ENCODE measurements around the gene CCR1. TPM values are rescaled to one million over a fixed set of nuclear protein-coding genes. Genes with fewer than 3 reads are reported as not detected.

CCR1 gene
- polyA plus RNA-seq, 1 of the 3 experiments (the other 2 are of a cell fraction), result not detected

DNA sequence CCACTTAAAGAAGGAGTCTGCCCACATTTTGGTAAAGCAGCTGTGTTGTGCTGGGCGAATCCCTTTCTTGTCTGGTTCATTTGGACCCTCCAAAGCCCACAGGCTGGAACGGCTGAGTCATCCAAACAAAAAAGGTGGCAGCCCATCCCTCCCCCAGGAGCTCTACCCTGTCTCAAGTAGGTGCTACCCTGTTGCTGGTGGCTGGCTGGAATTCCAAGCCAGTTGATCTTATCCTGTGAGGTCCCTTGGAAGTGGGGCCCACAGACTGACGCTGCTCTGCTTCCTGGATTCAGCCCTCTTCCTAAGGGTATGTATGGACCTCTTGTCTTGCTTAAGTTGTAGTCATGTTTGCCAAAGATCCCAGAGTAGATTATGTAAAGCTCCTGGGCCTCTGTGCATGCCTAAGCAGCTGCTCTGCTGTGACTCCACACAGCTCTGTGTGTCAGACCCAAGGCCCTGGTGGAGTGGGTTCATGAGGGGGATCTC lies 44.5 kb downstream of the CCR1 start:
- Histone ChIP-seq H3K4me3 (ENCODE audit: low read depth in 2 of 2, low read length in 1 of 2) (no peak overlapping the region), H3K36me3 (replicated peaks in 1 of 2; ENCODE audit: control insufficient read depth in 1 of 2, insufficient read depth in 2 of 2, low read length in 1 of 2) (no peaks in the 10 kb centered on the region), H3K4me1 (ENCODE audit: control insufficient read depth in 1 of 2, insufficient read depth in 2 of 2, low read depth in 1 of 2, low read length in 1 of 2) (no peaks in the 10 kb centered on the region), H3K79me2 (ENCODE audit: insufficient read depth) (no peaks in the 10 kb centered on the region), H4K20me1 (ENCODE audit: insufficient read depth) (no peaks in the 10 kb centered on the region), H3F3A (replicated peaks; ENCODE audit: insufficient read depth) (no peaks in the 10 kb centered on the region), H2AFZ (ENCODE audit: low read depth) (no peak overlapping the region), H3K9me2 (no peaks in the 10 kb centered on the region), H3K9me3 (no peaks in the 10 kb centered on the region), H3K9ac (no peak overlapping the region), H3K4me2 (no peak overlapping the region), H3K27ac (ENCODE audit: low read depth in 2 of 2, low read length in 1 of 2) (no peak overlapping the region), H3K27me3 (ENCODE audit: insufficient read depth) (no peaks in the 10 kb centered on the region)
- POLR2A ChIA-PET, result no interaction called here
- TF ChIP-seq RCOR1 (IDR thresholded peaks at IDR 0.05; ENCODE audit: low read length) (no peak), RFX5 (IDR thresholded peaks at IDR 0.05; ENCODE audit: low read length) (no peak), TAF1 (IDR thresholded peaks at IDR 0.05; ENCODE audit: borderline replicate concordance, low read depth, low read length) (no peak), SMC3 (IDR thresholded peaks at IDR 0.05; ENCODE audit: low read depth, low read length) (no peak), MXI1 (IDR thresholded peaks at IDR 0.05; ENCODE audit: low read depth, low read length) (no peak), ELF1 (IDR thresholded peaks at IDR 0.05) (no peak), SIN3A (IDR thresholded peaks at IDR 0.05; ENCODE audit: borderline replicate concordance, low read depth, low read length) (no peak), TCF12 (IDR thresholded peaks at IDR 0.05) (no peak), RAD21 (IDR thresholded peaks at IDR 0.05; ENCODE audit: low read length) (no peak), FOXJ3 (CRISPR knock-in tag; IDR thresholded peaks at IDR 0.05) (no peak), GABPA (IDR thresholded peaks at IDR 0.05; ENCODE audit: low read depth) (no peak), POLR2AphosphoS5 (IDR thresholded peaks at IDR 0.05; ENCODE audit: low read depth, low read length) (no peak), CHD2 (IDR thresholded peaks at IDR 0.05; ENCODE audit: low read length, partially characterized antibody) (no peak), FOSL2 (IDR thresholded peaks at IDR 0.05; ENCODE audit: borderline replicate concordance, low read depth) (no peak), GATA2 (CRISPR knock-in tag; IDR thresholded peaks at IDR 0.05) (no peak)
- TF ChIP-seq, protein P1, sequence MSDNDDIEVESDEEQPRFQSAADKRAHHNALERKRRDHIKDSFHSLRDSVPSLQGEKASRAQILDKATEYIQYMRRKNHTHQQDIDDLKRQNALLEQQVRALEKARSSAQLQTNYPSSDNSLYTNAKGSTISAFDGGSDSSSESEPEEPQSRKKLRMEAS (IDR thresholded peaks at IDR 0.05; ENCODE audit: low read depth), result no peak
- TF ChIP-seq, protein P2, sequence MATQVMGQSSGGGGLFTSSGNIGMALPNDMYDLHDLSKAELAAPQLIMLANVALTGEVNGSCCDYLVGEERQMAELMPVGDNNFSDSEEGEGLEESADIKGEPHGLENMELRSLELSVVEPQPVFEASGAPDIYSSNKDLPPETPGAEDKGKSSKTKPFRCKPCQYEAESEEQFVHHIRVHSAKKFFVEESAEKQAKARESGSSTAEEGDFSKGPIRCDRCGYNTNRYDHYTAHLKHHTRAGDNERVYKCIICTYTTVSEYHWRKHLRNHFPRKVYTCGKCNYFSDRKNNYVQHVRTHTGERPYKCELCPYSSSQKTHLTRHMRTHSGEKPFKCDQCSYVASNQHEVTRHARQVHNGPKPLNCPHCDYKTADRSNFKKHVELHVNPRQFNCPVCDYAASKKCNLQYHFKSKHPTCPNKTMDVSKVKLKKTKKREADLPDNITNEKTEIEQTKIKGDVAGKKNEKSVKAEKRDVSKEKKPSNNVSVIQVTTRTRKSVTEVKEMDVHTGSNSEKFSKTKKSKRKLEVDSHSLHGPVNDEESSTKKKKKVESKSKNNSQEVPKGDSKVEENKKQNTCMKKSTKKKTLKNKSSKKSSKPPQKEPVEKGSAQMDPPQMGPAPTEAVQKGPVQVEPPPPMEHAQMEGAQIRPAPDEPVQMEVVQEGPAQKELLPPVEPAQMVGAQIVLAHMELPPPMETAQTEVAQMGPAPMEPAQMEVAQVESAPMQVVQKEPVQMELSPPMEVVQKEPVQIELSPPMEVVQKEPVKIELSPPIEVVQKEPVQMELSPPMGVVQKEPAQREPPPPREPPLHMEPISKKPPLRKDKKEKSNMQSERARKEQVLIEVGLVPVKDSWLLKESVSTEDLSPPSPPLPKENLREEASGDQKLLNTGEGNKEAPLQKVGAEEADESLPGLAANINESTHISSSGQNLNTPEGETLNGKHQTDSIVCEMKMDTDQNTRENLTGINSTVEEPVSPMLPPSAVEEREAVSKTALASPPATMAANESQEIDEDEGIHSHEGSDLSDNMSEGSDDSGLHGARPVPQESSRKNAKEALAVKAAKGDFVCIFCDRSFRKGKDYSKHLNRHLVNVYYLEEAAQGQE (IDR thresholded peaks at IDR 0.05; ENCODE audit: low read depth, low read length), result no peak
- TF ChIP-seq, protein P3, sequence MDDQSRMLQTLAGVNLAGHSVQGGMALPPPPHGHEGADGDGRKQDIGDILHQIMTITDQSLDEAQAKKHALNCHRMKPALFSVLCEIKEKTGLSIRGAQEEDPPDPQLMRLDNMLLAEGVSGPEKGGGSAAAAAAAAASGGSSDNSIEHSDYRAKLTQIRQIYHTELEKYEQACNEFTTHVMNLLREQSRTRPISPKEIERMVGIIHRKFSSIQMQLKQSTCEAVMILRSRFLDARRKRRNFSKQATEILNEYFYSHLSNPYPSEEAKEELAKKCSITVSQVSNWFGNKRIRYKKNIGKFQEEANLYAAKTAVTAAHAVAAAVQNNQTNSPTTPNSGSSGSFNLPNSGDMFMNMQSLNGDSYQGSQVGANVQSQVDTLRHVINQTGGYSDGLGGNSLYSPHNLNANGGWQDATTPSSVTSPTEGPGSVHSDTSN (IDR thresholded peaks at IDR 0.05), result no peak
- TF ChIP-seq, protein P4, sequence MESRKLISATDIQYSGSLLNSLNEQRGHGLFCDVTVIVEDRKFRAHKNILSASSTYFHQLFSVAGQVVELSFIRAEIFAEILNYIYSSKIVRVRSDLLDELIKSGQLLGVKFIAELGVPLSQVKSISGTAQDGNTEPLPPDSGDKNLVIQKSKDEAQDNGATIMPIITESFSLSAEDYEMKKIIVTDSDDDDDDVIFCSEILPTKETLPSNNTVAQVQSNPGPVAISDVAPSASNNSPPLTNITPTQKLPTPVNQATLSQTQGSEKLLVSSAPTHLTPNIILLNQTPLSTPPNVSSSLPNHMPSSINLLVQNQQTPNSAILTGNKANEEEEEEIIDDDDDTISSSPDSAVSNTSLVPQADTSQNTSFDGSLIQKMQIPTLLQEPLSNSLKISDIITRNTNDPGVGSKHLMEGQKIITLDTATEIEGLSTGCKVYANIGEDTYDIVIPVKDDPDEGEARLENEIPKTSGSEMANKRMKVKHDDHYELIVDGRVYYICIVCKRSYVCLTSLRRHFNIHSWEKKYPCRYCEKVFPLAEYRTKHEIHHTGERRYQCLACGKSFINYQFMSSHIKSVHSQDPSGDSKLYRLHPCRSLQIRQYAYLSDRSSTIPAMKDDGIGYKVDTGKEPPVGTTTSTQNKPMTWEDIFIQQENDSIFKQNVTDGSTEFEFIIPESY (IDR thresholded peaks at IDR 0.05; ENCODE audit: borderline replicate concordance, low read depth), result no peak
- TF ChIP-seq, protein P5, sequence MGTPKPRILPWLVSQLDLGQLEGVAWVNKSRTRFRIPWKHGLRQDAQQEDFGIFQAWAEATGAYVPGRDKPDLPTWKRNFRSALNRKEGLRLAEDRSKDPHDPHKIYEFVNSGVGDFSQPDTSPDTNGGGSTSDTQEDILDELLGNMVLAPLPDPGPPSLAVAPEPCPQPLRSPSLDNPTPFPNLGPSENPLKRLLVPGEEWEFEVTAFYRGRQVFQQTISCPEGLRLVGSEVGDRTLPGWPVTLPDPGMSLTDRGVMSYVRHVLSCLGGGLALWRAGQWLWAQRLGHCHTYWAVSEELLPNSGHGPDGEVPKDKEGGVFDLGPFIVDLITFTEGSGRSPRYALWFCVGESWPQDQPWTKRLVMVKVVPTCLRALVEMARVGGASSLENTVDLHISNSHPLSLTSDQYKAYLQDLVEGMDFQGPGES (IDR thresholded peaks at IDR 0.05; ENCODE audit: low read depth, low read length), result no peak
- WGBS (ENCODE audit: low lambda C conversion rate), result 5% methylated on average over 3 of the region's 3 CpGs
- CTCF ChIA-PET, result interaction anchor here (0.9 kb wide), 1 partner anchor 86 kb away, joined by 4 read pairs; no protein-coding TSS in a partner anchor
- DNase-seq, result no peak

Data from SK-N-SH (cell line).